HT1080 (cell line): Measurements from ENCODE around the gene ELP1. TPM values are rescaled to one million over a fixed set of nuclear protein-coding genes. Genes with fewer than 3 reads are reported as not detected.
"Not testable (repeated sequence)": the region's sequence is repeated elsewhere in the genome, so short reads cannot be mapped to it uniquely, and the experiment has no call there.

ENCODE experiments used
- DNase-seq: peaks from one replicate; pipeline ENCODE4 v3.0.0-alpha.2; 2015; ENCODE audit warnings: low read depth
- total RNA-seq: library from RNA; depleted of rRNA; stranded (reverse); fragments of >200 nt; shearing (Covaris generic); gene quantifications from 2 replicates; pipeline ENCODE4 v1.2.3, GENCODE V29; 2014

The ELP1 gene
- total RNA-seq, 1 experiment from 2014 or later: 47.2 TPM

- DNase-seq: no peak
Measured at GRCh38 chr9:108928386-108928785, 5.5 kb downstream of the ELP1 start.

- no peak for DNase-seq
Measured at GRCh38 chr9:108924466-108924865, 9.5 kb downstream of the ELP1 start.

DNA sequence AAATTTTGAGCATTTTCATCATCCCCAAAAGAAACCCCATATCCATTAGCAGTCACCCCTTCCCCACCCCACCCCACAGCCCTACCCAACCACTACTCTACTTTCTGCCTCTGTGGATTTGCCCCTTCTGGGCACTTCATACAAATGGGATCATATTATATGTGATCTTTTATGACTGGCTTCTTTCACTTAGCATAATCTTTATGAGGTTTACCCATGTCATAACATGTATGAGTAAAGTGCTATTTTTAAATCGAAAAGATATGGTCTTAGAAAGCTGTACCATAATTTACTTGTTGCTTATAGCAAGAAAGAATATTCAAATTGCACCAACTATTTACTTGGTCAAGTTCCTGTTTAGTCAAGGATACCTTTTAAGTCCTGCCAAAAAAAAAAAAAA lies 12.7 kb downstream of the ELP1 start:
- no peak for DNase-seq

DNA sequence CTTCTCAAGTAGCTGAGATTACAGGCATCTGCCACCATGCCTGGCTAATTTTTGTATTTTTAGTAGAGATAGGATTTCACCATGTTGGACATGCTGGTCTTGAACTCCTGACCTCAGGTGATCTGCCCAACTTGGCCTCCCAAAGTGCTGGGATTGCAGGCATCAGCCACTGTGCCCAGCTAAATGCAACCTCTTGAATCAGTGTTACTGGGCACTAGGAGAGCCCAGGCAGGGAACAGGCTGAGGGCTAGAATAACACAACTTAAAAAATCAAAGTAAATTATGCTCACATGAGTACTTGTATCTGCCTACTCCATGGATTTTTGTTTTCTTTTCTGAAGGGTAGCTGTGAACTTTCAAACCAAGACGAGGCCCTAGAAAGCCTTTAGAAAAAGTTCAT lies 13.5 kb downstream of the ELP1 start:
- not testable (repeated sequence) for DNase-seq

GRCh38 chr9:108919517-108919916 lies 14.4 kb downstream of the ELP1 start:
- no peak for DNase-seq

DNA sequence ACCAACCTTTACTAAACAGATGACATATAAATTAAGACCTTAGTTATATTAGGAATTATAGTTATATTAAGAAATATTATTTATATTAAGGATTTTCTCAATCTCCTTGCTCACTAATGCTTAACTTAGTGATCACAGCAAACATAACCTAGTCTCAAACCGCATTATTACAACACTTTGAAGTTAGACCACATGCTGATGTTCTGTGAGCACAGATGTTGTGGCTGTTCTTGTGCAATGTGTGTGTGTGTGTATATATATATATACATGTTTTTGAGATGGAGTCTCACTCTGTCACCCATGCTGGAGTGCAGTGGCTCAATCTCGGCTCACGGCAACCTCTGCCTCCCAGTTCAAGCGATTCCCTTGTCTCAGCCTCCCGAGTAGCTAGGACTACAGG lies 20.5 kb downstream of the ELP1 start:
- DNase-seq: no peak

GRCh38 chr9:108911820-108912219 lies 22.1 kb downstream of the ELP1 start:
- DNase-seq: no peak

DNA sequence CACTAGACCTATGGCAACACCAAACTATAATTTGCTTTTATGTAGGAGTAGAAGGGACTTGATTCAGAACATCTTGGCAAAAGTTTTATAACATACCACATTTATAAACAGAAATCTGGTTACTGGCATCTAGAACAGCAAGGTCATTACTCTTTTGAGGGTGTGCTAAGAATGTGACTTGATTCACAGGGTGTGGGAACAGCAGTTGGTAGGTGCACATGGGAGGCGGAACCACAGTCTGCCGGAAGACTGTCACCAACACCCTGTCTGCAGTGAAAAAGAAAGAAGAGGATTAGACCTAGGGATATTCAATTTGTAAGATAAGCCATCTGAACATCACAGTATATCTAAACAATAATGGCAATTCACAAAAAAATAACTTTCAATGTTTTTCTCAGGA lies 23.0 kb downstream of the ELP1 start:
- DNase-seq: no peak

GRCh38 chr9:108910402-108910801 lies 23.5 kb downstream of the ELP1 start:
- DNase-seq: no peak

GRCh38 chr9:108905494-108905893 lies 28.4 kb downstream of the ELP1 start:
- DNase-seq: no peak

DNA sequence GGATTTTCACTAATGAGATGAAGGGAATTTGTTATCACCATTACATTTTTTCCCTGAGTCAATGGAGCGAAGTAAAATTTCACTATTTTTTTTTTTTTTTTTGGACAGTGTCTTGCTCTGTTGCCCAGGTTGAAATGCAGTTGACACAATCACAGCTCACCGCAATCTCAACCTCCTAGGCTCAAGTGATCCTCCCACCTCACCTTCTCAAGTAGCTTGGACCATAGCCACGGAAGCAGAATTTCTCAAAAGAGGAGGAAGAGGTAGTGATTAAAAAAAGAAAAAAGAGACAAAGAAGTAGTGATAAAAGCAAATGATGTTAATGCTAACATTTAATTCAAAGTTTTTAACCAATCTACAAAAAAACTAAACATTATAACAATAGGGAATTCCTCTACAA lies 29.8 kb downstream of the ELP1 start:
- DNase-seq: no peak

- DNase-seq: no peak
Measured at GRCh38 chr9:108903420-108904103, 30.4 kb downstream of the ELP1 start.

GRCh38 chr9:108900176-108900575 lies 33.7 kb downstream of the ELP1 start:
- no peak for DNase-seq

DNA sequence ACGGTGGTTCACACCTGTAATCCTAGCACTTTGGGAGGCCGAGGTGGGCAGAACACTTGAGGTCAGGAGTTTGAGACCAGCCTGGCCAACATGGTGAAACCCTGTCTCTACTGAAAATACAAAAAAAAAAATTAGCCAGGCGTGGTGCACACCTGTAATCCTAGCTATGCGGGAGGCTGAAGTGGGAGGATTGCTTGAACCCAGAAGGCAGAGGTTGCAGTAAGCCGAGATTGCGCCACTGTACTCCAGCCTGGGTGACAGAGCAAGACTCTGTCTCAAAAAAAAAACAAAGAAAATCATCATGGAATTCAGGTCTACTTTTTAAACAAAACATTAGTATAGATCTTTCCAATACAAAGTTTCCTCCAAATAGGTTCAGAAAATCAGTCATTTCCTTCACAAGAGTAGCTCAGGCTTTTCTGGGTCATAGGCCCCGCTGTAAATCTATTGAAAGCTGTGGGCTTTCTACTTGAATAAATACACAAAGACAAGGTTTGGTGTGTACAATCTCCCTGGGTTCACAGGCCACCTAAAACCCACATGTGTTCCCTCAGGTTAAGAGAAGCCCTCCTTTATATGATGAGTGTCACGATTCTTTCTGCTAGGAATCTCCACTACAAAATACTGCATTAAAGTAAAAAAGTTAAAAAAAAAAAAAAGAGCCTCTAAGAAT lies 34.8 kb downstream of the ELP1 start:
- not testable (repeated sequence) for DNase-seq

DNA sequence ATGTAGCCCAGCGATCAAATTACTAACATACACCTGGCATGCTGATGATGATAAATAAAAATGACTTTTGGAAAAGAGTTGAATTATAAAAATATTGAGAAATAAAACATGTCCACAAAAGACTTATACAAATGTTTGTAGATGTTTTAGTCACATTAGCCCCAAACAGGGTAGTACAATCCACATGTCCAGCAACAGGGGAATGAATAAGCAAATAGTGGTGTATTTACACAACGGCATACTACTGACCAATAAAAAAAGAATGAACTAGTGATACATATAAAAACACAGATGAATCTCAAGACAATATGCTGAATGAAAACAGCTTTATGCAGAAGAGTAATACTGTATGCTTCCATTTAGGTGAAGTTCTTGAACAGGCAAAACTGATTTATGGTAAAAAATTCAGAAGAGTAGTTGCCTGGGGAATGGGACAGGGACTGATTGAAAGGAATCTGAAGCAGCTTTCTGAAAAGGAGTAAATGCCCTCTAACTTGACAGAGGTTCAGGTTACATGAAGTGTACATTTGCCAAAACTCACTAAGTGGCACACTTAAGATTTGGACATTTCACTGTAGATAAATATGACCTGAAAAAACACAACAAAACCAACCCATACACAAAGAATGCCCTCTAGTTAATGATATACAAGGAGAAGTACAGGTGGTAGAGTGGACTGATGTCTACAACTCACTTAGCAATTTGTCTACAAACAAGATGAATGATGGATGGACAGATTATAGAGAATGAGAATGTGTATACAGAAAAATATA lies 36.4 kb downstream of the ELP1 start:
- DNase-seq: no peak

DNA sequence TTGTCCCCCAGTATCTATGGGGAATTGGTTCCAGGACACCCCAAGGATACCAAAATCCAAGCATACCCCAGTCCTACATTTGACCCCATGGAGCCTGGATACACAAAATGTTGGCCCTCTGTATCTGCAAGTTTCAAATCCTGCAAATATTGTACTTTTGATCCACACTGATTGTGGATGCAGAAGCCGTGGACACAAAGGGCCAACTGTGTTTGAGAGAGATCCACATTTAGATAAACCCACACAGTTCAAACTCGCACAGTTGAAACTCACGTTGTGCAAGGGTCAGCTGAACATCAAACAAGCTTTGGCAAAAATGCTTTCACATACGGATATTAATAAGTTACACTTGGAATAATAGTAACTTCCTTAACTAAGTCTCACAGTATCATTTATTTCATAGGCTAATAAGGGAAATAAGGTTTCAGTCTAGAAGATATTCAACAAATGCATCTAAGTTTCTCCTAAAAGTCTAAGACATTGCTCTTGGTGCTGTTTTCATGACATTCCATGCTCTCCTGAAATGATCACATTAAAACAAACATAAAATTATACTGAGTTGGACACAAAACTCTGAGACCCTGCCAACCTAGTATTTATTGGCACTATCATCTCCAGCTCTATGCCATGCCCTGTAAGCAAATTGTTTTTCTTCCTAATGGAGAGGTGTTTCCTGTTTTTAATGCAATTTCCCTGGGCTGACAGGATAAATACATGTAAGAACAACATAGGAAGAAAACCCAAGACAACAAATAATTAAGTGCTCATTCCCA lies 39.5 kb downstream of the ELP1 start:
- DNase-seq: no peak

DNA sequence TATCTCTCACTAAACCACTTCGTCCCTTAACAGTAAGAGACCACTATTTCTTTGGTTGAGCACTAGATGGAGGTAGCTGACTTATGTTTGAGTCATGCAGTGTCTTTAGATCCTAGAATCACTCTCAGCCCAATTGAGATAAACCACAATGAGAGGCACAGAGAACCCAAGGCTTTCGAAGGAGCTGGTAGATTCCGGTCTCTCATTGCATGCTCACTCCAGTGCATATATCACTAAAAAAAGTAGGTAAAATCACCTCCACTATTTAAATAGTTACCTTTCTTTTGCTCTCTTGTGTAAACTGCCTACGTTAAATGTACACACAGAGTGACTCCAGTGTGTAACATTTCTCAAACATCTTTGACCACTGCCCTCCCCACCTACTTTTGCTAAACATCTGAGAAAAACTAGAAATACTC lies 44.3 kb downstream of the ELP1 start:
- no peak for DNase-seq

GRCh38 chr9:108886594-108887271 lies 47.2 kb downstream of the ELP1 start:
- DNase-seq: not testable (repeated sequence)

DNA sequence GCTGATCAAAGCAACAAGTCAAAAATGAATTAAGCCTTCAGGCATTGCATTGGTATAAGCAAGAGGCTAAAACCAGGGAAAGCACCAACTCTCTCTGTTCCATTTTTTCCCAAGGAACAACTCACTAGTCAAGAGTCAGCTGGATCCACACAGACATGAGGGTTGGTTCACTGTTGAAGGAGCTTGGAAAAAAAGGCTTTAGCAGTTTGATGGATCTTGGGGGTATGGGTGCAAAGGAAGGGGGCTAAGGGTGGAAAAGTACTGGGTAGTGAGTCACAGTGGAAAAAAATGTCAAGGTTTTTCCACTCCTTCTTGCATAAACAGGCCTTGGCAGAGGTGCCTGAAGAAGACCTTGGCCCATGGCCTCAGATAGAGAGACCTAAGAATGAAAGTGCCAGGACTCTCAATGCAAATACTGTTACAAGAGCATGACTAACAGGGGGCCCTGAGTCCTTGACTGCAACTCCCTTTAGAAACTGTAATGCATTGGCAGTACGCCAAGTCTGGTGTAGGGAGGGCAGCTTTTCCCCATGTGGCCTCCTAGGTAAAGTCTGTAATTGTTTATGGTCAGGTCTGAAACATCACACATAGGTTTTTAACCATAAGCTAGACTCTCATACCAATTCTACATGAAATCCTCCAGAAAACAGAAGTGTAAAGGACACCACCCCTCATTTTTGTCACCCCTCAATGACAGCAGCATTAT lies 48.1 kb downstream of the ELP1 start:
- peak; percentile 91 for DNase-seq

DNA sequence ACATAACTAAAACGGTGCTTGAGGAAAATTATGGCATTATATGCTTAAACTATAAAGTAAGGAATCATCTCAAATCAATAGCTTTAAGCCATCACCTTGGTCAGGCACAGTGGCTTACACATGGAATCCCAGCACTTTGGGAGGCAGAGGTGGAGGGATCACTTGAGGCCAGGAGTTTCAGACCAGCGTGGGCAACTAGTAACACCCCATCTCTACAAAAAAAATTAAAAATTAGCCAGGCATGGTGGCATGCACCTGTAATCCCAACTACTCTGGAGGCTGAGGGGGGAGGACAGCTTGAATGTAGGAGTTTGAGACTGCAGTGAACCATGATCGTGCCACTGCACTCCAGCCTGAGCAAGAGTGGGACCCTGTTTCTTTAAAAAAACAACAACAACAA lies 49.2 kb downstream of the ELP1 start:
- no peak for DNase-seq
